Measurements from ENCODE around the gene UBN2. TPM values are rescaled to one million over a fixed set of nuclear protein-coding genes. Genes with fewer than 3 reads are reported as not detected.
A peak's percentile ranks its signal among the peaks of the same experiment; 100 is the strongest.

The UBN2 gene
- total and polyA plus RNA-seq, 10 of the 15 experiments (the other 5 are each of a cell fraction or from before 2014, with no cell fraction given): 0.27 to 8.5 (median 2.5) TPM

DNA sequence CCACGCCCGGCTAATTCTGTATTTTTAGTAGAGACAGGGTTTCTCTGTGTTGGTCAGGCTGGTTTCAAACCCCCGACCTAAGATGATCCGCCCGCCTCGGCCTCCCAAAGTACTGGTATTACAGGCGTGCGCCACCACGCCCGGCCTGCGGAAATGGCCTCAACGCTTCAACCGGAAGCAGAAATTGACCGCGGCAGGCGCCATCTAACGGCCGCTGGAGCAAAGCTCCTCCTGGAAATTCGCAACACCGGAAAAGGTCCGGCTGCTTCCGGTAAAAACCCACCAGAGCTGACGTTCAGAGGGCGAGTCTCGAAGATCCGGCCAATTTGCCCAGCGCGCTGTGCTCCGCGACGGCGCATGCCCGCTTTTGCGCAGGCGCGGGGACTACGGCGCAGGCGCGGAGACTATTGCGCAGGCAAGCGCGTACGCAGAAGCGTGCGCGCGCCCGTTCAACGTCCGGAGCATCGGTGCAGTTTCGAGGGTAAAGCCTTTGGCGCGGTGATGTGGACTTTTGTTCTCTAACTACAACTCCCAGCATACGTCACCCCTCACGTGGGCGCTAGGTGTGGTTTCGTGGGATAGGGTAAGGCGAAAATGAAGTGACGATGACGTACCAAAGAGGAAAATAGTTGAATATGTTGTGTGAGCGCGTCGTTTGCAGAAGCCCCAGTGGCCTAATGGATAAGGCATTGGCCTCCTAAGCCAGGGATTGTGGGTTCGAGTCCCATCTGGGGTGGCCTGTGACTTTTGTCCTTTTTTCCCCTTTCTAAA lies 109.2 kb downstream of the UBN2 start (continued):
- TF ChIP-seq, protein P1, sequence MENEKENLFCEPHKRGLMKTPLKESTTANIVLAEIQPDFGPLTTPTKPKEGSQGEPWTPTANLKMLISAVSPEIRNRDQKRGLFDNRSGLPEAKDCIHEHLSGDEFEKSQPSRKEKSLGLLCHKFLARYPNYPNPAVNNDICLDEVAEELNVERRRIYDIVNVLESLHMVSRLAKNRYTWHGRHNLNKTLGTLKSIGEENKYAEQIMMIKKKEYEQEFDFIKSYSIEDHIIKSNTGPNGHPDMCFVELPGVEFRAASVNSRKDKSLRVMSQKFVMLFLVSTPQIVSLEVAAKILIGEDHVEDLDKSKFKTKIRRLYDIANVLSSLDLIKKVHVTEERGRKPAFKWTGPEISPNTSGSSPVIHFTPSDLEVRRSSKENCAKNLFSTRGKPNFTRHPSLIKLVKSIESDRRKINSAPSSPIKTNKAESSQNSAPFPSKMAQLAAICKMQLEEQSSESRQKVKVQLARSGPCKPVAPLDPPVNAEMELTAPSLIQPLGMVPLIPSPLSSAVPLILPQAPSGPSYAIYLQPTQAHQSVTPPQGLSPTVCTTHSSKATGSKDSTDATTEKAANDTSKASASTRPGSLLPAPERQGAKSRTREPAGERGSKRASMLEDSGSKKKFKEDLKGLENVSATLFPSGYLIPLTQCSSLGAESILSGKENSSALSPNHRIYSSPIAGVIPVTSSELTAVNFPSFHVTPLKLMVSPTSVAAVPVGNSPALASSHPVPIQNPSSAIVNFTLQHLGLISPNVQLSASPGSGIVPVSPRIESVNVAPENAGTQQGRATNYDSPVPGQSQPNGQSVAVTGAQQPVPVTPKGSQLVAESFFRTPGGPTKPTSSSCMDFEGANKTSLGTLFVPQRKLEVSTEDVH (IDR thresholded peaks at IDR 0.05; ENCODE audit: low read depth, partially characterized antibody): peak; percentile 67
- TF ChIP-seq POLR2AphosphoS5 (IDR thresholded peaks at IDR 0.05; ENCODE audit: low read length) (peak; percentile 42), LARP7 (IDR thresholded peaks at IDR 0.05) (peak; percentile 46), SP1 (IDR thresholded peaks at IDR 0.05; ENCODE audit: low read depth, low read length) (no peak), TARDBP (IDR thresholded peaks at IDR 0.05; ENCODE audit: borderline replicate concordance) (peak; percentile 99), BMI1 (IDR thresholded peaks at IDR 0.05; ENCODE audit: borderline replicate concordance) (no peak), ZBED1 (IDR thresholded peaks at IDR 0.05; ENCODE audit: borderline replicate concordance) (peak; percentile 40; the same call in 1 of the 2 replicates), NRF1 (conservative IDR thresholded peaks at IDR 0.05; ENCODE audit: low read depth, low read length) (peak; percentile 99), RELA (IDR thresholded peaks at IDR 0.05; ENCODE audit: borderline replicate concordance, partially characterized antibody) (peak; percentile 91), RCOR1 (conservative IDR thresholded peaks at IDR 0.05; ENCODE audit: low read depth, low read length) (no peak), BACH1 (IDR thresholded peaks at IDR 0.05; ENCODE audit: borderline replicate concordance) (0 out of 2 replicates have a peak, but pooled peaks have one; percentile 41), ETV6 (conservative IDR thresholded peaks at IDR 0.05 in 1 of 2, IDR thresholded peaks at IDR 0.05 in 1 of 2; ENCODE audit: borderline replicate concordance in 1 of 2, low read depth in 1 of 2) (peak; percentile 59 to 86; a peak in 2 of 4 replicates), NR2C2 (IDR thresholded peaks at IDR 0.05; ENCODE audit: borderline replicate concordance, control insufficient read depth, insufficient read length, low read depth) (no peak)
- TF ChIP-seq, protein P2, sequence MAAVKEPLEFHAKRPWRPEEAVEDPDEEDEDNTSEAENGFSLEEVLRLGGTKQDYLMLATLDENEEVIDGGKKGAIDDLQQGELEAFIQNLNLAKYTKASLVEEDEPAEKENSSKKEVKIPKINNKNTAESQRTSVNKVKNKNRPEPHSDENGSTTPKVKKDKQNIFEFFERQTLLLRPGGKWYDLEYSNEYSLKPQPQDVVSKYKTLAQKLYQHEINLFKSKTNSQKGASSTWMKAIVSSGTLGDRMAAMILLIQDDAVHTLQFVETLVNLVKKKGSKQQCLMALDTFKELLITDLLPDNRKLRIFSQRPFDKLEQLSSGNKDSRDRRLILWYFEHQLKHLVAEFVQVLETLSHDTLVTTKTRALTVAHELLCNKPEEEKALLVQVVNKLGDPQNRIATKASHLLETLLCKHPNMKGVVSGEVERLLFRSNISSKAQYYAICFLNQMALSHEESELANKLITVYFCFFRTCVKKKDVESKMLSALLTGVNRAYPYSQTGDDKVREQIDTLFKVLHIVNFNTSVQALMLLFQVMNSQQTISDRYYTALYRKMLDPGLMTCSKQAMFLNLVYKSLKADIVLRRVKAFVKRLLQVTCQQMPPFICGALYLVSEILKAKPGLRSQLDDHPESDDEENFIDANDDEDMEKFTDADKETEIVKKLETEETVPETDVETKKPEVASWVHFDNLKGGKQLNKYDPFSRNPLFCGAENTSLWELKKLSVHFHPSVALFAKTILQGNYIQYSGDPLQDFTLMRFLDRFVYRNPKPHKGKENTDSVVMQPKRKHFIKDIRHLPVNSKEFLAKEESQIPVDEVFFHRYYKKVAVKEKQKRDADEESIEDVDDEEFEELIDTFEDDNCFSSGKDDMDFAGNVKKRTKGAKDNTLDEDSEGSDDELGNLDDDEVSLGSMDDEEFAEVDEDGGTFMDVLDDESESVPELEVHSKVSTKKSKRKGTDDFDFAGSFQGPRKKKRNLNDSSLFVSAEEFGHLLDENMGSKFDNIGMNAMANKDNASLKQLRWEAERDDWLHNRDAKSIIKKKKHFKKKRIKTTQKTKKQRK (IDR thresholded peaks at IDR 0.05; ENCODE audit: low read depth, low read length): no peak
- TF ChIP-seq, protein P3, sequence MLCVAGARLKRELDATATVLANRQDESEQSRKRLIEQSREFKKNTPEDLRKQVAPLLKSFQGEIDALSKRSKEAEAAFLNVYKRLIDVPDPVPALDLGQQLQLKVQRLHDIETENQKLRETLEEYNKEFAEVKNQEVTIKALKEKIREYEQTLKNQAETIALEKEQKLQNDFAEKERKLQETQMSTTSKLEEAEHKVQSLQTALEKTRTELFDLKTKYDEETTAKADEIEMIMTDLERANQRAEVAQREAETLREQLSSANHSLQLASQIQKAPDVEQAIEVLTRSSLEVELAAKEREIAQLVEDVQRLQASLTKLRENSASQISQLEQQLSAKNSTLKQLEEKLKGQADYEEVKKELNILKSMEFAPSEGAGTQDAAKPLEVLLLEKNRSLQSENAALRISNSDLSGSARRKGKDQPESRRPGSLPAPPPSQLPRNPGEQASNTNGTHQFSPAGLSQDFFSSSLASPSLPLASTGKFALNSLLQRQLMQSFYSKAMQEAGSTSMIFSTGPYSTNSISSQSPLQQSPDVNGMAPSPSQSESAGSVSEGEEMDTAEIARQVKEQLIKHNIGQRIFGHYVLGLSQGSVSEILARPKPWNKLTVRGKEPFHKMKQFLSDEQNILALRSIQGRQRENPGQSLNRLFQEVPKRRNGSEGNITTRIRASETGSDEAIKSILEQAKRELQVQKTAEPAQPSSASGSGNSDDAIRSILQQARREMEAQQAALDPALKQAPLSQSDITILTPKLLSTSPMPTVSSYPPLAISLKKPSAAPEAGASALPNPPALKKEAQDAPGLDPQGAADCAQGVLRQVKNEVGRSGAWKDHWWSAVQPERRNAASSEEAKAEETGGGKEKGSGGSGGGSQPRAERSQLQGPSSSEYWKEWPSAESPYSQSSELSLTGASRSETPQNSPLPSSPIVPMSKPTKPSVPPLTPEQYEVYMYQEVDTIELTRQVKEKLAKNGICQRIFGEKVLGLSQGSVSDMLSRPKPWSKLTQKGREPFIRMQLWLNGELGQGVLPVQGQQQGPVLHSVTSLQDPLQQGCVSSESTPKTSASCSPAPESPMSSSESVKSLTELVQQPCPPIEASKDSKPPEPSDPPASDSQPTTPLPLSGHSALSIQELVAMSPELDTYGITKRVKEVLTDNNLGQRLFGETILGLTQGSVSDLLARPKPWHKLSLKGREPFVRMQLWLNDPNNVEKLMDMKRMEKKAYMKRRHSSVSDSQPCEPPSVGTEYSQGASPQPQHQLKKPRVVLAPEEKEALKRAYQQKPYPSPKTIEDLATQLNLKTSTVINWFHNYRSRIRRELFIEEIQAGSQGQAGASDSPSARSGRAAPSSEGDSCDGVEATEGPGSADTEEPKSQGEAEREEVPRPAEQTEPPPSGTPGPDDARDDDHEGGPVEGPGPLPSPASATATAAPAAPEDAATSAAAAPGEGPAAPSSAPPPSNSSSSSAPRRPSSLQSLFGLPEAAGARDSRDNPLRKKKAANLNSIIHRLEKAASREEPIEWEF (IDR thresholded peaks at IDR 0.05; ENCODE audit: insufficient replicate concordance, low read depth, low read length): no peak
- TF ChIP-seq, protein P4, sequence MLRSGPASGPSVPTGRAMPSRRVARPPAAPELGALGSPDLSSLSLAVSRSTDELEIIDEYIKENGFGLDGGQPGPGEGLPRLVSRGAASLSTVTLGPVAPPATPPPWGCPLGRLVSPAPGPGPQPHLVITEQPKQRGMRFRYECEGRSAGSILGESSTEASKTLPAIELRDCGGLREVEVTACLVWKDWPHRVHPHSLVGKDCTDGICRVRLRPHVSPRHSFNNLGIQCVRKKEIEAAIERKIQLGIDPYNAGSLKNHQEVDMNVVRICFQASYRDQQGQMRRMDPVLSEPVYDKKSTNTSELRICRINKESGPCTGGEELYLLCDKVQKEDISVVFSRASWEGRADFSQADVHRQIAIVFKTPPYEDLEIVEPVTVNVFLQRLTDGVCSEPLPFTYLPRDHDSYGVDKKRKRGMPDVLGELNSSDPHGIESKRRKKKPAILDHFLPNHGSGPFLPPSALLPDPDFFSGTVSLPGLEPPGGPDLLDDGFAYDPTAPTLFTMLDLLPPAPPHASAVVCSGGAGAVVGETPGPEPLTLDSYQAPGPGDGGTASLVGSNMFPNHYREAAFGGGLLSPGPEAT (IDR thresholded peaks at IDR 0.05; ENCODE audit: low read depth): peak; percentile 60
